COLO668 (cell line): ENCODE data around the gene TUBB4B.

ENCODE experiments used
- DNase-seq: peaks from one replicate; lab custom pipeline; 2025; ENCODE audit not compliant: unreplicated experiment; lab: John Stamatoyannopoulos, UW

The TUBB4B gene

GRCh38 chr9:137281345-137282116, 40.4 kb downstream of the TUBB4B start:
- no peak for DNase-seq

GRCh38 chr9:137286975-137287383, 45.9 kb downstream of the TUBB4B start:
- peak; percentile 75 for DNase-seq

- no peak for DNase-seq
Observed at GRCh38 chr9:137293094-137293481, 52.0 kb downstream of the TUBB4B start.
